Measurements from ENCODE around the gene NPAS1.

DNA sequence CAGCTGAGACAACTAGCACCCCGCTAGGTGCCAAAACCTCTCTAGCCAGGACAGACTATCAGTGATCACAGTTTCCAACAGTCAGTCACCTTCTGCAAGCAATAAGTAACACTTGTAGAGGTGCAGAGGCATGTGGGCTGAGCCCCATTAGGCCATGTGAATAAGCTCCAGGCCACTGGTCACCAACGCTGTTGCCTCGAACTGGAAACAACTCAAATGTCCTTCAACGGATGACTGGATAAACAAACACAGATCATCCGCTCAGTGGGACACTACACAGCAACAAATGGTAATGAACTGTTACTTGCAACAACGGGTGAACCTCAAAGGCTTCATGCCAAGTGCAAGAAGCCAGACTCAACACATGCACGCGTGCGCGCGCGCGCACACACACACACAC is 56.3 kb downstream of the NPAS1 start:
- no peak for TF ChIP-seq PHF8 (conservative IDR thresholded peaks at IDR 0.05; ENCODE audit: low read depth, low read length)
- TF ChIP-seq, protein P1, sequence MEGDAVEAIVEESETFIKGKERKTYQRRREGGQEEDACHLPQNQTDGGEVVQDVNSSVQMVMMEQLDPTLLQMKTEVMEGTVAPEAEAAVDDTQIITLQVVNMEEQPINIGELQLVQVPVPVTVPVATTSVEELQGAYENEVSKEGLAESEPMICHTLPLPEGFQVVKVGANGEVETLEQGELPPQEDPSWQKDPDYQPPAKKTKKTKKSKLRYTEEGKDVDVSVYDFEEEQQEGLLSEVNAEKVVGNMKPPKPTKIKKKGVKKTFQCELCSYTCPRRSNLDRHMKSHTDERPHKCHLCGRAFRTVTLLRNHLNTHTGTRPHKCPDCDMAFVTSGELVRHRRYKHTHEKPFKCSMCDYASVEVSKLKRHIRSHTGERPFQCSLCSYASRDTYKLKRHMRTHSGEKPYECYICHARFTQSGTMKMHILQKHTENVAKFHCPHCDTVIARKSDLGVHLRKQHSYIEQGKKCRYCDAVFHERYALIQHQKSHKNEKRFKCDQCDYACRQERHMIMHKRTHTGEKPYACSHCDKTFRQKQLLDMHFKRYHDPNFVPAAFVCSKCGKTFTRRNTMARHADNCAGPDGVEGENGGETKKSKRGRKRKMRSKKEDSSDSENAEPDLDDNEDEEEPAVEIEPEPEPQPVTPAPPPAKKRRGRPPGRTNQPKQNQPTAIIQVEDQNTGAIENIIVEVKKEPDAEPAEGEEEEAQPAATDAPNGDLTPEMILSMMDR (IDR thresholded peaks at IDR 0.05; ENCODE audit: control extremely low read depth in 1 of 3, insufficient read depth in 1 of 3, low read depth in 1 of 3, low read length in 3 of 3), result no peak
- no peak for TF ChIP-seq CHD2 (IDR thresholded peaks at IDR 0.05; ENCODE audit: low read length)
- TF ChIP-seq MAX (IDR thresholded peaks at IDR 0.05), result no peak
